H7 (cell line): ENCODE results near the gene PRKCE. TPM values are rescaled to one million over a fixed set of nuclear protein-coding genes. Genes with fewer than 3 reads are reported as not detected.

Experiments
- DNase-seq: peaks from one replicate; pipeline ENCODE4 v3.0.0; 2012
- H3K27me3 ChIP-seq: 2 replicates; pipeline ENCODE4 v1.6.0; 2011; ENCODE audit warnings: mild to moderate bottlenecking, low read length; ENCODE audit not compliant: control insufficient read depth, insufficient read depth
- H3K36me3 ChIP-seq: replicated peaks from 2 replicates; pipeline ENCODE4 v1.5.1; 2011; ENCODE audit warnings: low read length; ENCODE audit not compliant: control insufficient read depth, insufficient read depth
- H3K4me3 ChIP-seq: 2 replicates; pipeline ENCODE4 v1.5.1; 2011; ENCODE audit warnings: low read depth, mild to moderate bottlenecking, control low read depth, low read length, moderate library complexity; ENCODE audit not compliant: insufficient read depth
- total RNA-seq: library from RNA; depleted of rRNA; stranded (reverse); fragments of >200 nt; shearing (Covaris generic); gene quantifications from 2 replicates; pipeline ENCODE4 v1.2.3, GENCODE V29; 2014

PRKCE gene
- total RNA-seq, 1 experiment from 2014 or later, result 1.2 TPM

DNA sequence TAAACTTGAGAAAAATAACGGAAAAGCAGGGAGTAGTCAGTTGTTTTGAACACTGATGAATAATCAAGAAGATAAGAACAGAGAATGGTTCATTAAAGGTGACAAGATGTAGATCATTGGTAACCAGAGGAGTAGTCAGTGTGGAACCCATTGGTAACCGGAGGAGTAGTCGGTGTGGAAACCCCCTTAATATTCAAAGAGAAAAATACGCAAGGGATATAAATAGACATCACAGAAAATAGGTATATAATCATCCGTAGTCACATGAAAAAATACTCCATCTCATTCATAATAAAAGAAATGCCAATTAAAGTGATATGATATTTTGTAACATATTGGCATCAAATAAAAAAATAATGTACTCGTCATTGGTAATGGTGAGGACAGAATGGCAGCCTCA is 575.1 kb downstream of the PRKCE start:
- Histone ChIP-seq H3K36me3 (no peaks in the 10 kb centered on the region), H3K4me3 (no peak overlapping the region), H3K27me3 (no peaks in the 10 kb centered on the region)
- DNase-seq, result no peak

DNA sequence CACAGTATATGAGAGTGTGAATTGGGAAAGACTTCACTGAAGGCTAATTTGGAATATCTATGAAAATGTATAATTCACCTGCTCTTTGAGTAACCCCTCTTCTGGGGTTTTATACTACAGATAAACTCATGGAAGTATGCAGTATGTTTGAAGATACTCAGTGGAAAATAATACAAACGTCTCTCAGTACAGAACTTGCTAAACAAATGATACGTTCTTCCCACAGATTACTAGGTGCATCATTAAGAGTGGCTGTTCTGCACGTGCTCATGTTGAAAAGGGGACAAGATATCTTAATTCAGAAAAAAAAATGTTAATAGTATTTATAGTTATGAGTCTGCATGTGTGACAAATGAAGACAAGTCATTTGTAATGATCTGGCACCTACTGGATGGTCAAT is 575.5 kb downstream of the PRKCE start:
- Histone ChIP-seq H3K27me3 (no peaks in the 10 kb centered on the region), H3K36me3 (no peaks in the 10 kb centered on the region), H3K4me3 (no peak overlapping the region)
- DNase-seq, result no peak

DNA sequence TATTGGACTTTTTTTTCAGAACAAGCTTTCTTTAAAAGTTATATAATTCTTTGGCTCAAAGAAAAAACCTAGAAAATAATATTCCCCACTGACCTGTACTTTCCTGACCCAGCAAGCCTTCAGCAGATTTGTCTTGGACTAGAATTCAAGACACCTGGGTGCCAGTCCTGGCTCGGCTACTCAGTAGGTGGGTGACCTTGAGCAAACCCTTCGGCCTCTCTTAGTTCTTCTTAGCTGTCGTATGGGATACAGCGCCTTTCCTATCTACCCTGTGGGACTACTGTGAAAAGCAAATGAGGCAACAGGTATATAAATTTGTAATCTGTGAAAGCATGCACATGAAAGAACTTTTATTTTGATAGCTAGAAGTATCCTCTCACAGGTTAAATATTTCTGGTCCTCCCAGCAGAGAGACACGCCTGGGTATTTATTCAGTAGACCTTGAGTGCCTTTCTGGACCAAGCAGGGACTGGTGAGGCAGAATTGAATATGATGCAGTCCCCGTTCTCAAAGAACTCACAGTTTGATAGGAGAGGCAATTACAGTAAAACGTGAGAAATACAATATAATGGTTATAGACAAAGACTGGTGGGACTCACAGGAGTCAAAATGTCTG is 576.3 kb downstream of the PRKCE start:
- H3K4me3 ChIP-seq, result no peak overlapping the region
- no peaks in the 10 kb centered on the region for H3K36me3 ChIP-seq
- no peak for DNase-seq
- no peaks in the 10 kb centered on the region for H3K27me3 ChIP-seq

DNA sequence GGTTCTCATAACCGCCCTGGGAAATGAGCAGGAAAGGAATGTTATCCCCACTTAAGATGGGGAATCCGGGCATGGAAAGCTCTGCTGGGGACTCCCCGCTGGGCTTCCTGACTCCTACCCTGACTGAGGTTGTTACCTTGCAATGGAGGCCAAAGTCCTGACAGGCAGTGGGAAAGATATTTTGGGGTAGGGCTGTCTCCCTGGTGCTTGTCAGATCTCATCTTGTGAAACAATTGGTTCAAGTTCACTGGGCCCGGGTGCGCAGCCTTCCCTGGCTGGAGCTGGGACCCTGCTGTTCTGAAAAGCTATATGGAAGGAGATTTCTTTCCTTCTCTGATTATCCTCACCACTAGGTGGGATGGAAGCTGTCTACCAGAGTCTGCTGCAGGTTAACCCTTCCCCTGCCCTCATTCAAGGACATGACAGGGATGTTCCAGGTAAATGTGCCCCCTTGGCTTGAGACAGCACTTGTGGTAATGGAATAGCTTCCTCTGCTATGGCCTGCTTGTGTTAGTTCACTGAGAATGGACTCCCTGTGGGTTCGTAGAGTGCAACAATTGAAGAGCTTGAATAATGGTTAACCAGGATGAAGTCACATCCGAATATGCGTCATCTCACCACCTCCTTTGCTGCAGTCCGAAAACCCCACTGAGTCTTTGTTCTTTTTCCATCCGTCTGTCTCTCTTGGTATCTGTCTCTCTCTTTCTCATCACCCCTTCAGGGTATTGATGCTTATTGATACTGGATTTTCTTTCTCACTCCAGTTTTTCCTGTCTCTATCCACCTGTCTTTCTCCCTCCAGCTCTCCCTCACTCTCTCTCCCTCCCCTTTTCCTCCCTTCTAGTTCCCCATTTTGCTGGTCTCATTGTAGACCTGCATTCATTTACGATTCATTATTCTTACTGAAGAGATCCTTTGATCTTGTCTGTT is 577.9 kb downstream of the PRKCE start:
- Histone ChIP-seq H3K36me3 (no peaks in the 10 kb centered on the region), H3K4me3 (no peak overlapping the region), H3K27me3 (no peaks in the 10 kb centered on the region)
- DNase-seq, result peak; percentile 46

DNA sequence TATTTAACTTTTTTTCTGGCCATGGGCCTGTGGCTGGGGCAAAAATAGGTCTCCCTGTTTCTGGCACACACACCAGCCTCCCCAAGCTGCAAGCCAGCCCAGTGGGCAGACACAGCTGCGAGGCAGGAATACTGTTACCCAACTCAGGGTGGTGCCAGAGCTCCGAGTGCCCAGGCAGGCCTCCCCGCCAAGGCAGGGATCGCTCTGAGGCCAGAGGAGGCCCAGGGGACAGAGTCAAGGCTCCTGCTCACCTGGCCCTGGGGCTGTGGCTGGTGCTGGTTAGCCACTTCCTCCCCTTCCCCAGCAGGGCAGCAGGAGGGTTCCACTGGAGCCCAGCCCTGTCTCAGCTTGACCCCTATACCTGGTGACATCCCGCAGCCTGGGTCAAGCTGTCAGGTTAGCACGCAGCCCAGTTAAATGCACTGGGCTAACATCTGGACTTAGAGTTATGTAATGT is 578.7 kb downstream of the PRKCE start:
- no peak overlapping the region for H3K4me3 ChIP-seq
- H3K27me3 ChIP-seq, result no peaks in the 10 kb centered on the region
- DNase-seq, result peak; percentile 53
- no peaks in the 10 kb centered on the region for H3K36me3 ChIP-seq

DNA sequence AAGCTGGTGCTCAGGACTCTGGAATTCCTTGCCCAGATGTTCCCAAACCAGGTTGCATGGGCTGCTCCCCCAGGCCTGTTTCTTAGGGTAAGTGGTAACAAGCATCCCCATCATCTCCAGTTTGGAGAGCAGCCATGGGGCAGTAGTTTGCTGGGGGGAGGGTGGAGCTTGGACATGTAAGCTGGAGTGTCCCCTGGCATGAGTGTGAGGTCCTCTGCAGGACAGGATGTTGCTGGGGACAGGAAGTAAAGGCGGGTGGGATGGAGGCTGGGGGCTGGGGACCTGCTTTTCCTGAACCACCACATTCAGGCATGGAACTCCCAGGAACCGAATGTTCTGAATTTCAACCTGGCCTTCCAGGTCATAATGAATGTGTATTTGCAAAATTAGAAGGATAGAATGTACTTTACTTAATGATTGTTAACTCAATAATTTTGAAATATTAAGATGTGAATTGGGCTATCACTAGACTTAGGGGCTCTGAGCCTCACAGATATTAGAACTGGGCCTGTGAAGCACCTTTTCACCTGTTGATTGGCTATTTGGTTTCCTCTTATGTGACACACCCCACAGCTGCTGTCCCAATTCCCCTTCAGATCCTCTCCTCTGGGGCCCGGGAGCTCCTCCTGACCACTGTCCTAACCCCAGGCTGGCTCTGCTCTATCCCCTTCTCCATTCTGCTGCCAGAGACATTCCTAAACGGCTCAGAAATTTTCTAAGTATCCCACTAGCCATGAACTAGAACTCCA is 579.4 kb downstream of the PRKCE start:
- no peaks in the 10 kb centered on the region for H3K27me3 ChIP-seq
- no peak overlapping the region for H3K4me3 ChIP-seq
- H3K36me3 ChIP-seq, result no peaks in the 10 kb centered on the region
- DNase-seq, result no peak

DNA sequence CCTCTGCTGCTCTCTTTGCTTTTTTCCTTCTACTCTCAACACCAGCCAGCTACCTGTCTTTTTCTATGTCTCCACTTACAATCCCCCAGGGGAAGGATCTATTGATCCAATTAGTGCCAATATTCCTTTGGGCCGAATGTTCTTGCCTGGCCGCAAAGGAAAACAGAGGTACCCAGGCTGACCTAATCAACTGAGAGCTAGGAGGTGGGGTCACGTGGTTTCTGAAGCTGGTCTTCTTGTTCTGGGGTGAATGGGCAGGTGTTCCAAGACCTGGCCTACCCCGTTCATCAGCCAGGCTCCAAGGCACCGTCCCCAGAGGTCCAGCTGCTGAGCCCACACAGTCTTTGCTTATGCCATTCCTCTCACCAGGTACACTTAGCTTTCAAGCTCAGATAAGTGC is 580.2 kb downstream of the PRKCE start:
- H3K4me3 ChIP-seq, result no peak overlapping the region
- no peak for DNase-seq
- no peaks in the 10 kb centered on the region for H3K27me3 ChIP-seq
- no peaks in the 10 kb centered on the region for H3K36me3 ChIP-seq

DNA sequence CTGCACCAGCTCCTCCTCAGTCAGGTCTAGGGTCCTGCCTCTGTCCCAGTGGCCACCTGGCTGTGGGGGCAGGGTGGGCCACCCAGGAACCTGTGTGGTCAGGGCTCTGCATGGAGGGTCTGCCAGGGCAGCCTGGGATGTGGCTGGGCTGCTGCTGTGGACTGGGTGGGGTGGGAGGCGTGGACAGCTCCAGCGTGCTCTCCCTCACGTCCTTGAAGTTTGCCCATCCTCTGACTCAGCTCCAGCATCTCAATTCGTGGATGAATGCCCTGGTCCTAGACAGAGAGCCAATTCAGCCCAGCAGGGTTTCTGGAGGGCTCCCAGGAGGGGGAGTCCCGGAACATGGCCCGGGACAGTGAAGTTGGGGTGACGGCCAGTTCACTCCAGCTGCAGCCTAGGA is 581.4 kb downstream of the PRKCE start:
- DNase-seq, result peak; percentile 12
- H3K4me3 ChIP-seq, result no peak overlapping the region
- H3K27me3 ChIP-seq, result no peaks in the 10 kb centered on the region
- no peaks in the 10 kb centered on the region for H3K36me3 ChIP-seq

DNA sequence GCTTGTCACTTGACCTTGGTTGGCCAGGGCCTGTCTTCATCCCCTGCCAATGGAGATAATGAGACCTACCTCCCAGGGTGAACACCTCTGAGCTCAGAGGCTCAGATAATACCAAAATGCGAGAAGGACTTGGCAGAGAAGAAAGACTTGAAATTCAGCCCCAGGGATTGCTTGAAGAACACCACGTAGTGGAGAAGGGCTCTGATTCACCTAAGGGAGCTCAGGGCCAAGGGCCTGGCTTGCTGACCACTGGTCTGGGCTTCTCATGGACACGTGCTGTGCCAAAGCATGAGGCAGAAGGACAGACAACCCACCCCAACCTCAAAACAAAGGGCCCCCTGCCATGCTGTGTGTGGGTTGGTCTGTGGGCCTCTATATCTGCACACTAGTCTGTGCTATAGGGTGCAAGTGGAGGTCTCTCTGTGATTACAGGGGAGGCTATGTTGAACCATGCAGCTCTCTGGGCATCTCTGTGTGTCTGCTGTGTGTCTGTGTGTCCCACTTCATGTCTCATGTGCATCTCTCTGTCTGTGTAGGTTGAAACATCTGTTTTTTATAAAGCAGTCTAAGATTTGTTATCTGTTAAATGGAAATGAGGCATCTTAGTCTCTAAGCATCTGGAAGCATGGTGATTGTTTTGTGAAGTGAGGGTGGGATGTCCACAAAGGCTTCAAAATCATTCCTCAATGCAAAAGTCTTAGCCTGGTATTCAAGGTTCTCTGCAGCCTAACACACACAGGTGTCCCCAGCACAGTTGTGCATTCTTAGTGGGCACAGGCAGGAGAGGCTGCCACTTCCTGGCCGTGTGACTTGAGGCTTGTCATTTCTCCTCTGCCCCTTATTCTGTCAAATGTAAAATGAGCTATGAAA is 584.8 kb downstream of the PRKCE start:
- Histone ChIP-seq H3K4me3 (no peak overlapping the region), H3K36me3 (no peaks in the 10 kb centered on the region), H3K27me3 (no peaks in the 10 kb centered on the region)
- DNase-seq, result no peak

DNA sequence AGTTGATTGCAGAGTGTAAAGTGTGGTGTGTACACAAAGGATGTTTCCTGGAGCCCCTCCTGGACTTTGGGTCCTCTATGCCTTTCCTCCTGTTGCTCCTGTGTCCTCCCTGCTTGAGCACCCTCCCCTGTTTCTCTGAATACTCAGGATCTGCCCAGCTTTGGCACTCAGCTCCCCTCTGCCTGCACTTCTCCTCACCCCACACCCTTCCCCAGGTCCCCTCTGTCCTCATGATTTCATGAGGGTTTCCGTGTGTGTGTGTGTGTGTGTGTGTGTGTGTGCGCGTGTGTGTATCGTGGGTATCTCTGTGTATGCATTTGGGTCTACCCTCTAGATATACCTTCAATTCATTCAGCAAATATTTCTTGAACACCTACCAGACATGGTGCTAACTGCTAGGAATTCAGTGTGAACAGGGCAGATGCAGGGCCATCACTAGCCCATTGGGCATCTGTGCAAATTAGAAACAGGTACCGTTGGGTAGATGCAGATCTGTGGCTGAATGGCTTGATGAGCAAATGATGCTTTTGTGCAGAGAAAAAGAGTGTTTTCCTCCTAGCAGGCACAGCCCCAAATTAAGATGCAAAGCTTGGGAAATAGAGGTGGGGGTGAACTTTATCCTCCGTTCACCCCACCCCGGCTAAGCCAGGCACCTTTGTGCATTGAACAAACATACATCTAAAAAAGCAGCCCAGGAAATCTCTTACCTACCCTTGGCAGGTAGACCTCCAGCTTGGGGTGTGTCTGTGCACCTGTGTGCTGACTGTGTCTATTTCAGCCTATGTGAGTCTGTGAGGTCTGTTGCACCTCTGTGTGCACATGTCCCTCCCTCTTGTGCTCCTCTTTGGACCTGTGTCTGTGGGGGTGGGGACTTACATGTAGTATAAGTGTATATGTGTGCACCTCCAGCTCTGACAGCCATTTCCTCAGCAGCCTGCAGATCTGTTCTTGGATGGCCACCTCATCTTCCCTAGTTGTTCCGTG is 585.7 kb downstream of the PRKCE start:
- no peak for DNase-seq
- H3K36me3 ChIP-seq, result no peaks in the 10 kb centered on the region
- no peak overlapping the region for H3K4me3 ChIP-seq
- no peaks in the 10 kb centered on the region for H3K27me3 ChIP-seq
